ENCODE results near the gene SSH2. TPM values are rescaled to one million over a fixed set of nuclear protein-coding genes. Genes with fewer than 3 reads are reported as not detected.

SSH2 gene
- polyA plus RNA-seq, 1 donor from 2014 or later: 16.6 TPM

DNA sequence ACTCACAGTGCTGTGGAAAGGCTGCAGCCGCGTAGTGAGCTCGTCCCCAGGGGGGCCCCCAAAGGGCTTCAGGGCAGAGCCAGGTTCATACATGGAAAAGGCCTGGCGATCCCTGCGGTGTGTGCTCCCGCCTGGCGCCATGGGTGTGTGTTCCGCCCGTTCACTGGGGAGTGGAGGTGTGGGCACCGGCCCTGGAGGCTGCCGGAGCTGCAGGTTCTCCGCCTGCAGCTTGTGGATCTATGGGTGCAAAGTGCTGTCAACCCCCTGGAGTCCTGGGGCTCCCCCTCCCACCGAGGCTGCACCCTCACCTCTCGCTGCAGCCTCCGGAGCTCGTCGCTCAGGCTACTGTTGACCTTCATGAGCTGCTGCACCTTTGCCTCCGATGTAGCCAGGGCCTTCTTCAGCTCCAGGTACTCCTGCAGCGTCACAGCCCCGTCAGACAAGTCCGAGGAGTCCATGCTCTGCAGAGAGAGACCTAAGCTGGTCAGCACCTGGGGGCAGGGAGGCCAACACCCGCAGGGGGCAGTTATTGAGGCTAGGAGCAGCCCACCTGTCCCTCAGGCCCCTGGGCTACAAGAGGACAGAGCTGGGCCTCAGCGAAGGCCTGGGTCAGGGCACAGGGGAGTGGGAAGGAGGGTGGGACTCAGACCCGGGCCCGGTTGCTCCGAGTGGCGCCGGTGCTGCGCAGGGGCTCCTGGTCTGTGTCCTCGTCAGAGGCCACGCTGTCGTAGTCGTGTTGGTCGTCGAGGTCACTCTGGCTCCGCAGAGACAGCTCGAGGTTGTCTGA lies 353.6 kb downstream of the SSH2 start:
- H2AFZ ChIP-seq (ENCODE audit: low read depth, low read length): no peak overlapping the region
- no peaks in the 10 kb centered on the region for H4K20me1 ChIP-seq (ENCODE audit: insufficient read depth)
- no peak overlapping the region for H3K4me3 ChIP-seq (ENCODE audit: low read length)
- no peak overlapping the region for H3K27ac ChIP-seq (ENCODE audit: low read length)
- H3K79me2 ChIP-seq (replicated peaks; ENCODE audit: insufficient read depth, low read length): no peaks in the 10 kb centered on the region
- no peaks in the 10 kb centered on the region for H3K9me2 ChIP-seq (ENCODE audit: insufficient read depth, low read length)
- no peaks in the 10 kb centered on the region for H3K36me3 ChIP-seq (ENCODE audit: insufficient read depth, low read length)
- no peak for TF ChIP-seq MXI1 (conservative IDR thresholded peaks at IDR 0.05; ENCODE audit: poor library complexity, severe bottlenecking)
- no peak for TF ChIP-seq EP300 (conservative IDR thresholded peaks at IDR 0.05; ENCODE audit: poor library complexity, severe bottlenecking)
- TF ChIP-seq RAD21 (conservative IDR thresholded peaks at IDR 0.05): no peak
- TF ChIP-seq SMC3 (conservative IDR thresholded peaks at IDR 0.05; ENCODE audit: poor library complexity): no peak
- no peak for TF ChIP-seq EZH2 (IDR thresholded peaks at IDR 0.05; ENCODE audit: borderline replicate concordance, insufficient read depth, low read length, poor library complexity, severe bottlenecking)
- TF ChIP-seq, protein P1, sequence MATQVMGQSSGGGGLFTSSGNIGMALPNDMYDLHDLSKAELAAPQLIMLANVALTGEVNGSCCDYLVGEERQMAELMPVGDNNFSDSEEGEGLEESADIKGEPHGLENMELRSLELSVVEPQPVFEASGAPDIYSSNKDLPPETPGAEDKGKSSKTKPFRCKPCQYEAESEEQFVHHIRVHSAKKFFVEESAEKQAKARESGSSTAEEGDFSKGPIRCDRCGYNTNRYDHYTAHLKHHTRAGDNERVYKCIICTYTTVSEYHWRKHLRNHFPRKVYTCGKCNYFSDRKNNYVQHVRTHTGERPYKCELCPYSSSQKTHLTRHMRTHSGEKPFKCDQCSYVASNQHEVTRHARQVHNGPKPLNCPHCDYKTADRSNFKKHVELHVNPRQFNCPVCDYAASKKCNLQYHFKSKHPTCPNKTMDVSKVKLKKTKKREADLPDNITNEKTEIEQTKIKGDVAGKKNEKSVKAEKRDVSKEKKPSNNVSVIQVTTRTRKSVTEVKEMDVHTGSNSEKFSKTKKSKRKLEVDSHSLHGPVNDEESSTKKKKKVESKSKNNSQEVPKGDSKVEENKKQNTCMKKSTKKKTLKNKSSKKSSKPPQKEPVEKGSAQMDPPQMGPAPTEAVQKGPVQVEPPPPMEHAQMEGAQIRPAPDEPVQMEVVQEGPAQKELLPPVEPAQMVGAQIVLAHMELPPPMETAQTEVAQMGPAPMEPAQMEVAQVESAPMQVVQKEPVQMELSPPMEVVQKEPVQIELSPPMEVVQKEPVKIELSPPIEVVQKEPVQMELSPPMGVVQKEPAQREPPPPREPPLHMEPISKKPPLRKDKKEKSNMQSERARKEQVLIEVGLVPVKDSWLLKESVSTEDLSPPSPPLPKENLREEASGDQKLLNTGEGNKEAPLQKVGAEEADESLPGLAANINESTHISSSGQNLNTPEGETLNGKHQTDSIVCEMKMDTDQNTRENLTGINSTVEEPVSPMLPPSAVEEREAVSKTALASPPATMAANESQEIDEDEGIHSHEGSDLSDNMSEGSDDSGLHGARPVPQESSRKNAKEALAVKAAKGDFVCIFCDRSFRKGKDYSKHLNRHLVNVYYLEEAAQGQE (IDR thresholded peaks at IDR 0.05; ENCODE audit: borderline replicate concordance): no peak
- no peaks in the 10 kb centered on the region for H3K9me3 ChIP-seq (ENCODE audit: low read length)
- H3F3A ChIP-seq (ENCODE audit: insufficient read depth, low read length, poor library complexity, severe bottlenecking): no peaks in the 10 kb centered on the region
- no peaks in the 10 kb centered on the region for H3K27me3 ChIP-seq (ENCODE audit: insufficient read depth, low read depth, low read length)
- no peak overlapping the region for H3K4me2 ChIP-seq (ENCODE audit: low read length)
- H3K9ac ChIP-seq (ENCODE audit: low read length): no peak overlapping the region

Small RNAs within 50 kb of the gene (small RNA-seq; reads per million reads assigned to genes)
- gene RF00156: 0 to 0.03 (median 0) reads per million in 3 experiments
- gene RF01210: 0 reads per million in 3 experiments
- gene RNU6-920P: 0 to 0.08 (median 0) reads per million in 3 experiments

Other genes starting within 250 kb of the SSH2 start
- 0.42 and 1.0 TPM in 2 replicates for gene EFCAB5, start 11.4 kb upstream of the SSH2 start, polyA plus RNA-seq
- gene NSRP1, start 186.6 kb upstream of the SSH2 start, polyA plus RNA-seq: 4.5 and 8.6 TPM in 2 replicates

All from neural cell (in vitro differentiated cells).